ENCODE data around the gene LRP1.

The LRP1 gene

GRCh38 chr12:57208631-57209282 is 80.5 kb downstream of the LRP1 start:
- TF ChIP-seq CTCF (IDR thresholded peaks at IDR 0.05; ENCODE audit: control insufficient read depth, extremely low read depth, insufficient read depth), result no peak
- no peak for DNase-seq (ENCODE audit: low read depth)
- H3K4me3 ChIP-seq (ENCODE audit: low read depth, low read length), result no peak overlapping the region

GRCh38 chr12:57209916-57210315 is 81.6 kb downstream of the LRP1 start:
- no peak overlapping the region for H3K4me3 ChIP-seq (ENCODE audit: low read depth, low read length)
- no peak for DNase-seq (ENCODE audit: low read depth)
- TF ChIP-seq CTCF (IDR thresholded peaks at IDR 0.05; ENCODE audit: control insufficient read depth, extremely low read depth, insufficient read depth), result no peak

DNA sequence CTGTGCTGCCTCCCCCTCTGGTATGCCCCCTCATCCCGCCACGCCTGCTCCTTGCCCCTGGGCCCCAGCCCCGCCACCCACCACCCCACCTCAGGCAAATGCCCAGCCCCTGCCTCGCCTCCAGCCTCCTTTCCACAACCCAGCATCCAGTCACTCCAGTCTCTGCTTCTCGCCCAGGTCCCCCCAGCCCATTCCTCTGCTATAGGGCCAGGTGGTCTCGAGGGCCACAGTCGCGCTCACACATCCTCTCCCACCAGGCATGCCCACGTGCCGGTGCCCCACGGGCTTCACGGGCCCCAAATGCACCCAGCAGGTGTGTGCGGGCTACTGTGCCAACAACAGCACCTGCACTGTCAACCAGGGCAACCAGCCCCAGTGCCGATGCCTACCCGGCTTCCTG is 82.2 kb downstream of the LRP1 start:
- no peak for DNase-seq (ENCODE audit: low read depth)
- no peak overlapping the region for H3K4me3 ChIP-seq (ENCODE audit: low read depth, low read length)
- TF ChIP-seq CTCF (IDR thresholded peaks at IDR 0.05; ENCODE audit: control insufficient read depth, extremely low read depth, insufficient read depth), result no peak

GRCh38 chr12:57210926-57211692 is 82.8 kb downstream of the LRP1 start:
- DNase-seq (ENCODE audit: low read depth), result no peak
- TF ChIP-seq CTCF (IDR thresholded peaks at IDR 0.05; ENCODE audit: control insufficient read depth, extremely low read depth, insufficient read depth), result no peak

DNA sequence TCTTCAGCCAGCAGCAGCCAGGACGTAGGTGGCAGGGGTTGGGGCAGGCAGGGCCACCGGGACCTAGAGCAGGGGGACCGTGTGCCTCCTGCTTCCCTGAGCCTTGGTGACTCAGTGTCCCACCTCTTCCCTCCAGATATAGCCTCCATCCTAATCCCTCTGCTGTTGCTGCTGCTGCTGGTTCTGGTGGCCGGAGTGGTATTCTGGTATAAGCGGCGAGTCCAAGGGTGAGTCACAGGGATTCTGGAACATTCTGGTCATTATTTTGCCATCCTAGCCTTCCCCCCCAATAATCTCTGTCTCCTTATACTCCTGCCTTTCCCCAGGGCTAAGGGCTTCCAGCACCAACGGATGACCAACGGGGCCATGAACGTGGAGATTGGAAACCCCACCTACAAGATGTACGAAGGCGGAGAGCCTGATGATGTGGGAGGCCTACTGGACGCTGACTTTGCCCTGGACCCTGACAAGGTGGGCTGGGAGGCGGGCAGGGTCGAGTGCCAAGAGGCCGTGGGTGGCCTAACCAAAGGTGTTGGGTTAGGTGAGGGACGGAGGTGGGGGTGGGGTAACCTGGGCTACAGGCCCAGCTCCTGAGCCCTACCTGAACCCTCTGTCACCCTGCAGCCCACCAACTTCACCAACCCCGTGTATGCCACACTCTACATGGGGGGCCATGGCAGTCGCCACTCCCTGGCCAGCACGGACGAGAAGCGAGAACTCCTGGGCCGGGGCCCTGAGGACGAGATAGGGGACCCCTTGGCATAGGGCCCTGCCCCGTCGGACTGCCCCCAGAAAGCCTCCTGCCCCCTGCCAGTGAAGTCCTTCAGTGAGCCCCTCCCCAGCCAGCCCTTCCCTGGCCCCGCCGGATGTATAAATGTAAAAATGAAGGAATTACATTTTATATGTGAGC is 83.8 kb downstream of the LRP1 start:
- no peak for TF ChIP-seq CTCF (IDR thresholded peaks at IDR 0.05; ENCODE audit: control insufficient read depth, extremely low read depth, insufficient read depth)
- DNase-seq (ENCODE audit: low read depth), result no peak
- no peak overlapping the region for H3K4me3 ChIP-seq (ENCODE audit: low read depth, low read length)

More at GRCh38 chr12:57210926-57211692, 82.8 kb downstream of the LRP1 start:
- H3K4me3 ChIP-seq (ENCODE audit: low read depth, low read length), result no peak overlapping the region

DNA sequence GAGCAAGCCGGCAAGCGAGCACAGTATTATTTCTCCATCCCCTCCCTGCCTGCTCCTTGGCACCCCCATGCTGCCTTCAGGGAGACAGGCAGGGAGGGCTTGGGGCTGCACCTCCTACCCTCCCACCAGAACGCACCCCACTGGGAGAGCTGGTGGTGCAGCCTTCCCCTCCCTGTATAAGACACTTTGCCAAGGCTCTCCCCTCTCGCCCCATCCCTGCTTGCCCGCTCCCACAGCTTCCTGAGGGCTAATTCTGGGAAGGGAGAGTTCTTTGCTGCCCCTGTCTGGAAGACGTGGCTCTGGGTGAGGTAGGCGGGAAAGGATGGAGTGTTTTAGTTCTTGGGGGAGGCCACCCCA is 84.4 kb downstream of the LRP1 start:
- DNase-seq (ENCODE audit: low read depth), result no peak
- no peak overlapping the region for H3K4me3 ChIP-seq (ENCODE audit: low read depth, low read length)
- TF ChIP-seq CTCF (IDR thresholded peaks at IDR 0.05; ENCODE audit: control insufficient read depth, extremely low read depth, insufficient read depth), result no peak

Measured in LNCaP clone FGC (cell line).